Psoas muscle (tissue), 8 donors: Measurements from ENCODE around the gene SYNE2. TPM values are rescaled to one million over a fixed set of nuclear protein-coding genes. Genes with fewer than 3 reads are reported as not detected.

ENCODE experiments used
- ATAC-seq, 4 donors: fragments of 200-7000 bp; cut with Tn5 transposase; one replicate each; pipeline ENCODE4 v1.9.1; 2020; ENCODE audit warnings: moderate library complexity in 3 of 4, mild to moderate bottlenecking in 2 of 4
- DNase-seq, 2 donors: peaks; one replicate each; pipeline ENCODE4 v3.0.0-alpha.2; 2020
- H3K27ac ChIP-seq: fragments of 200-600 bp; one replicate; pipeline ENCODE4 v1.8.0; 2022
- H3K27me3 ChIP-seq, 3 donors: fragments of 200-600 bp in 1 of 3; one replicate each; pipeline versions ENCODE4 v1.6.1 to v1.8.0; 2013 to 2022; ENCODE audit warnings: low read length in 2 of 3, mild to moderate bottlenecking in 2 of 3, moderate library complexity in 1 of 3; ENCODE audit not compliant: insufficient read depth in 3 of 3
- H3K36me3 ChIP-seq, 2 donors: fragments of 200-600 bp in 1 of 2; one replicate each; pipeline versions ENCODE4 v1.6.1 to v1.8.0; 2013 to 2022; ENCODE audit warnings: low read depth in 1 of 2, mild to moderate bottlenecking in 1 of 2, moderate library complexity in 1 of 2; ENCODE audit not compliant: insufficient read depth in 1 of 2
- H3K4me1 ChIP-seq: fragments of 200-600 bp; one replicate; pipeline ENCODE4 v1.8.0; 2022
- H3K4me3 ChIP-seq: fragments of 200-600 bp; one replicate; pipeline ENCODE4 v1.8.0; 2022; ENCODE audit warnings: mild to moderate bottlenecking
- H3K9me3 ChIP-seq: fragments of 200-600 bp; one replicate; pipeline ENCODE4 v1.8.0; 2022
- WGBS, 3 donors: extraction: QIAGEN DNeasy Blood & Tissue Kit; methylation state at CpG; one replicate each; pipeline versions ENCODE4 v1.1.6 to v1.1.7; 2013; 5-methylcytosine and 5-hydroxymethylcytosine counted together
- intact Hi-C, 2 donors: fragments of 100-400 bp; cut with DNase I; formaldehyde crosslinking; loops; one replicate each; pipeline versions ENCODE4 v1.11.0 to v1.14.2; 2022
- polyA plus RNA-seq, 3 donors: library from polyadenylated mRNA; stranded (reverse); fragments of 200-250 nt; gene quantifications; one replicate each; pipeline ENCODE4 v1.2.3, GENCODE V29; 2013
- total RNA-seq, 4 donors: library from RNA; stranded (reverse); fragmentation: NEBNext Ultra II Directional in 2 of 4; extraction: Animal tissue kit (Norgen Biotek cat#: 25700) in 2 of 4; gene quantifications; one replicate each; pipeline versions ENCODE4 v1.2.1 to v1.2.4, GENCODE V29; 2021 to 2023
- TF ChIP-seq, protein P1 (sequence below): fragments of 200-600 bp; IDR thresholded peaks from one replicate; pipeline ENCODE4 v1.8.0; 2022; ENCODE audit warnings: antibody characterized with exemption
- donor health status: healthy with polysubstance abuse.
- donor health status: DM: no; HTN: no; CAD: no; lungs with moderate emphysema.
- donor health status: Bipolar disorder and iron deficiency.
- donor health status: healthy.
- donor health status: DM: yes; HTN: yes; CAD: no.
- donor health status: DM: no; HTN: no; CAD: no.
- donor health status: DM: no; HTN: no; CAD: no.
- donor health status: DM: yes; HTN: yes; CAD: no.

Gene SYNE2
- total and polyA plus RNA-seq, 7 donors, result 23.0 to 239 (median 150) TPM

DNA sequence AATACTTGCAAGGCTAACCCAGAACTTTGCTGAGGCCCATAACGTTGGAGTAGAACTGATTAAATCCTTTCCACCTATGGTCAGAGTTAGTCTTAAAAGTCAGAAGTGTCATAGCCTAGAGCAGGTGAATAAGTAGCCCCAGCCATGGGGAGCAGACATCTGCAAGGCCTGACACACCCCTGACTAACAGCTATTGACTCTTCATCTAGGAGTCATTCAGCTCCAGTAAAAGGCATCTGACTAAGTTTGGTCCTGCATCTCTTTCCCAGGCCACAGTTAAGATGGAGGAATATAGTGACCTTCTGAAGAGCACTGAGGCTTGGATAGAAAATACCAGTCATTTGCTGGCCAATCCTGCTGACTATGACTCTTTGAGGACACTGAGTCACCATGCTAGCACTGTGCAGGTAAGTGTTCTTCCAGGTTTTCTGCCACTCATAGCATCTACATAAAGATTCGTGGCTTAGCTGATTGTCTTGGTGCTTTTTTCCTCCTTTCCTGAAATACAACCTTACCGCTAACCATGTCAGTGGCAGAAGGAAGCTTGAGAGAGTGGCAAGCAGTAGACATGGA lies 228.5 kb downstream of the SYNE2 start:
- no peak for DNase-seq
- 95 to 97% (median 96%) methylated on average over 3 of the region's 3 CpGs for WGBS, 3 donors
- H3K9me3 ChIP-seq, result no peaks in the 10 kb centered on the region
- intact Hi-C loops, result loop anchor here in 1 of 2 donors (5.0 kb wide), 1 partner anchor 36 kb away; no protein-coding TSS in a partner anchor
- H3K27ac ChIP-seq, result no peak overlapping the region
- no peak overlapping the region for H3K4me3 ChIP-seq
- no peaks in the 10 kb centered on the region for H3K27me3 ChIP-seq
- H3K4me1 ChIP-seq, result peaks cover 15% of the 10 kb centered on the region
- H3K36me3 ChIP-seq, result peaks cover 3 to 30% of the 10 kb centered on the region in 2 donors
- TF ChIP-seq, protein P1, sequence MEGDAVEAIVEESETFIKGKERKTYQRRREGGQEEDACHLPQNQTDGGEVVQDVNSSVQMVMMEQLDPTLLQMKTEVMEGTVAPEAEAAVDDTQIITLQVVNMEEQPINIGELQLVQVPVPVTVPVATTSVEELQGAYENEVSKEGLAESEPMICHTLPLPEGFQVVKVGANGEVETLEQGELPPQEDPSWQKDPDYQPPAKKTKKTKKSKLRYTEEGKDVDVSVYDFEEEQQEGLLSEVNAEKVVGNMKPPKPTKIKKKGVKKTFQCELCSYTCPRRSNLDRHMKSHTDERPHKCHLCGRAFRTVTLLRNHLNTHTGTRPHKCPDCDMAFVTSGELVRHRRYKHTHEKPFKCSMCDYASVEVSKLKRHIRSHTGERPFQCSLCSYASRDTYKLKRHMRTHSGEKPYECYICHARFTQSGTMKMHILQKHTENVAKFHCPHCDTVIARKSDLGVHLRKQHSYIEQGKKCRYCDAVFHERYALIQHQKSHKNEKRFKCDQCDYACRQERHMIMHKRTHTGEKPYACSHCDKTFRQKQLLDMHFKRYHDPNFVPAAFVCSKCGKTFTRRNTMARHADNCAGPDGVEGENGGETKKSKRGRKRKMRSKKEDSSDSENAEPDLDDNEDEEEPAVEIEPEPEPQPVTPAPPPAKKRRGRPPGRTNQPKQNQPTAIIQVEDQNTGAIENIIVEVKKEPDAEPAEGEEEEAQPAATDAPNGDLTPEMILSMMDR, result no peak
- no peak for ATAC-seq

DNA sequence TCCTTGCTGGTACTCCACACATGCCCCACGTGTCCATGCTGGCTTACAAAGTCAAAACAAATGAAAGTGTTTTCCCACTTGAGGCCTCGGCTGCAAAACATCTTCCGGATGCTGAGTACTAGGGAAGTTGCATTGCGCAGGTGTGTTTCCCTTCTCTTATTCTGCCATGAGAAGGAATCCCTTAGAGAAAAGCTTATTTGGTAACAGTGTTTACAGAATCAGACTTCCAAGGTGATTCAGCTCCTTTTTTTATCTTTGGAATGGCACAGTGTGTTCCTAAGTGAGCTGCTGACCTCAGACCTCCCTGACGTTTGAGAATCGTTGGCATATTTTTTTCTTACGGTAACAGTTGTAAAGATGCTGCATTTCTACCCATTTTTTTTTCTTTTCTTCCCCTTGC lies 230.0 kb downstream of the SYNE2 start:
- TF ChIP-seq, protein P1, result no peak
- no peak overlapping the region for H3K4me3 ChIP-seq
- no peaks in the 10 kb centered on the region for H3K27me3 ChIP-seq
- no peaks in the 10 kb centered on the region for H3K9me3 ChIP-seq
- WGBS, 3 donors, result 22 to 46% (median 38%) methylated on average over 7 of the region's 7 CpGs
- no peak for DNase-seq
- peaks cover 3 to 33% of the 10 kb centered on the region in 2 donors for H3K36me3 ChIP-seq
- H3K4me1 ChIP-seq, result peaks cover 15% of the 10 kb centered on the region
- ATAC-seq, result peak; percentile 90 to 96 (median 94)
- intact Hi-C loops, result loop anchor here in 1 of 2 donors (5.0 kb wide), 1 partner anchor 34 kb away; no protein-coding TSS in a partner anchor
- H3K27ac ChIP-seq, result peak overlapping the region; percentile 85

DNA sequence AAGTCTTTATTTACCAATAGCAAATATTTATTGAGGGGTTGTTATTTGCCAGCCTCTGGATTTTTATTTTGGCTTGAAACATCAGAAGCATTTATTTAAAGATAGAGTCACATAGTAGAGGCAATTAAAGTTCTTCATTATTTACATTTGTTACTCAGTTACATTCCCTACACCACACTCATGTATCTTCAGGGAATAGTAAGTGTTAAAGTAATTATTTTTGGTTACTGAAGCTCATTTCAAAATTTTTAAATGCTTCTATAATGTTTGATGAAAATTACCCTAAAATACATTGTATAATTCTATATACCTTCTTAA lies 235.8 kb downstream of the SYNE2 start:
- ATAC-seq (no peak), DNase-seq (no peak)
- peaks cover 0 to 49% of the 10 kb centered on the region in 2 donors for H3K36me3 ChIP-seq
- H3K27me3 ChIP-seq, result no peaks in the 10 kb centered on the region
- H3K4me1 ChIP-seq, result no peaks in the 10 kb centered on the region
- intact Hi-C loops, result no loop called here
- H3K9me3 ChIP-seq, result no peaks in the 10 kb centered on the region
- TF ChIP-seq, protein P1, result no peak
- no peak overlapping the region for H3K4me3 ChIP-seq
- H3K27ac ChIP-seq, result no peak overlapping the region

DNA sequence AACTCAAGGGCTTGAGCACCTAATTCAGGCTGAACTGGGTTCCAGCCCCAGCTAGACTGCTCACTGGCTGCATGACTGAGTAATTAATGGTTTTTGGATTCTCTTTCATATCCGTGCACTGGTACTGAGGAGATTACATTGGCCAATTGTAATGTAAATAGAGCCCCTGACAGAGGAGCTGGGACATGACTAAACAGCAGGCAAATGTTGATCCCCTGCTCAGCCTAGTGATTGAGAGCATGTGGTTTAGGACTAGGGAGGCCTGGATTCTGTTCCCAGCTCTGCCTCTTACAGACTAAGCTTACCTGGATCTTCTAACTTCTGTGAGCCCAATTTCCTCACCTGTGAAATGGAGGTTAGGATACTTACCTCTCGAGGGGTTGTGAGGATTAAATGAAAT lies 237.1 kb downstream of the SYNE2 start:
- Histone ChIP-seq H3K27ac (no peak overlapping the region), H3K27me3 (no peaks in the 10 kb centered on the region), H3K4me3 (no peak overlapping the region), H3K36me3 (peaks cover 0 to 52% of the 10 kb centered on the region in 2 donors), H3K9me3 (no peaks in the 10 kb centered on the region), H3K4me1 (no peaks in the 10 kb centered on the region)
- TF ChIP-seq, protein P1, result no peak
- no peak for ATAC-seq
- DNase-seq, result no peak
- WGBS, 3 donors, result 75 to 83% (median 77%) methylated on average over 2 of the region's 2 CpGs
- intact Hi-C loops, result no loop called here

DNA sequence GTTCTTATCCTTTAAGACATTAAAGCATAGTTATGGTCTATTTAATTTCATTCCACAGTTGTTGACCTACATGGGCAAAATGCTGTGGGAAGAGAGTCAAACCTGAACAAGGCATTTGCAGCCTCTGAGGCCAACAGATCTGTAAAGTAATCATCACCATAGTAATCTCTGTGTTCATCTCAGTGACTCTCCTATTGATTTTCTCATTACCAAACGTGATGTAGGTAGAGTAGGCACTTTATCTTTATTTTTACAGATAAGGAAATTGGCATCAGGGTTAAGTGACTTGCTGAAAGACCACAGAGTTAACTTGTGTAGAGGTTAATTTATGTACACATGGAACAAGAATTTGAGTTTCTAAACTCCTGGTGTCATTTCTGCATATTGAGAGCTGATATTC lies 238.4 kb downstream of the SYNE2 start:
- H3K9me3 ChIP-seq, result no peaks in the 10 kb centered on the region
- no peaks in the 10 kb centered on the region for H3K27me3 ChIP-seq
- WGBS, 3 donors, result 95% methylated on average over 1 of the region's 1 CpG
- intact Hi-C loops, result no loop called here
- H3K4me3 ChIP-seq, result no peak overlapping the region
- peaks cover 0 to 58% of the 10 kb centered on the region in 2 donors for H3K36me3 ChIP-seq
- TF ChIP-seq, protein P1, result no peak
- H3K4me1 ChIP-seq, result no peaks in the 10 kb centered on the region
- no peak for DNase-seq
- no peak overlapping the region for H3K27ac ChIP-seq
- ATAC-seq, result no peak
